ENCODE results near the gene RTF1.
A peak's percentile ranks its signal among the peaks of the same experiment; 100 is the strongest.
"Not testable (repeated sequence)": the region's sequence is repeated elsewhere in the genome, so short reads cannot be mapped to it uniquely, and the experiment has no call there.

RTF1 gene

DNA sequence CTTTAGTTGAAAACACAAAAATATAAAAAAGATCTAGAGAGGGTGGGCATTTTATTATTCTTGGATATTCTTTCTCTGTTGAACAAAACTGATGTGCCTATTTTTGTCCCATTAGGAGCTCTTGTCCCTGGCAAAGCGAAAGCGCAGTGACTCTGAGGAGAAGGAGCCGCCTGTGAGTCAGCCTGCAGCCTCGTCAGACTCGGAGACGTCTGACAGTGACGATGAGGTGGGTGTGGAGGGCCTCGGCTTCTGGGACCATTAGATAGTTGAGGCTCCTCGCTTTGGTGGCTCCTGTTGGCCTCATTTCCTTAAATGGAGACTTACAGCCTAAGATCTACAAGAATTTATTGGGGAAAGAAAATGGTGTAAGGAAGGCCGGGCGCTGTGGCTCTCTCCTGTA, 21.3 kb downstream of the RTF1 start:
- DNase-seq, result no peak

- not testable (repeated sequence) for DNase-seq
These were observed 21.9 kb downstream of the RTF1 start for GRCh38 chr15:41438745-41439144.

DNA sequence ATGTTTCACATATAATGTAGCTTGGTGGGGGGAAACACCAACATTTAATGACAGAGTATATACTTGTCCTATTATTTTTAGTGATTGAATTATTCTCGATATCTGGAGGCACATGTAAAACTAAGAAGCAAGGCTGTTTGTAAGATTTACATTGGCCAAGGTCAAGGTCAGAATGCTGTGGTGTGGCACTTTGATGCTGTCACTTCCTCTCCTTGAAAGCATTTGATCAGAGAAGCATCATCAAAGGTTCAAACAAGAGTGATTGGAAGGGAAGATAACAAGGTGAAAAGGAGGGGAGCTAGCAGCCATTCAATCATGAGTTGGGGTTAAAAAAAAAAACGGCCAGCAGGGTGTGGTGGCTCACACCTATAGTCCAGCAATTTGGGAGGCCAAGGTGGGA, 26.4 kb downstream of the RTF1 start:
- DNase-seq, result no peak

GRCh38 chr15:41445399-41445798, 28.5 kb downstream of the RTF1 start:
- no peak for DNase-seq

GRCh38 chr15:41462084-41462795, 45.3 kb downstream of the RTF1 start:
- DNase-seq, result no peak

DNA sequence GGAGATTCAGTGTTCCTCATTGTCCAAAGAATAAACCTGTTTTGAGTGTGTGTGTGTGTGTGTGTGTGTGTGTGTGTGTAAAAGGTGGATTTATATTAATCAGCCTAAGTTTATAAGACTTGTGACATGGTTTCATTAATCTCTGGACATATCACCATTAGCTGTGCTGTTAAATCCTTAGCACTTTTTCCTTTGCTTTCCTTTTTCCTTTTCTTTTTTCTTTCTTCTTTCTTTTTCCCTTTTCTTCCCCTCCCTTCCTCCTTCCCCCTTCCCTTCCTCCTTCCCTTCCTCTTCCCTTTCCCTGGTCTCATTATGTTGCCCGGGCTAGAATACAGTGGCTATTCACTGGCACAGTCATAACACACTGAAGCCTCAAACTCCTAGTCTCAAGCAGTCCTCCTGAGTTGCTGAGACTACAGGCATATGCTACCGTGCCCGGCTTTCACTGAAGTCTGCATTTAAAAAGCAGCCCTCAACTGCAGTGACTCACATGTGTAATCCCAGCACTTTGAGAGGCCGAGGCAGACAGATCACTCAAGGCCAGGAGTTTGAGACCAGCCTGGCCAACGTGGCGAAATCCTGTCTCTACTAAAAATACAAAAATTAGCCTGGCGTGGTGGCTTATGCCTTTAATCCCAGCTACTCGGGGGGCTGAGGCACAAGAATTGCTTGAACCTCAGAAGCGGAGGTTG, 48.1 kb downstream of the RTF1 start:
- DNase-seq, result no peak

GRCh38 chr15:41465822-41466421, 49.0 kb downstream of the RTF1 start:
- DNase-seq, result peak; percentile 49

GRCh38 chr15:41466711-41467110, 49.8 kb downstream of the RTF1 start:
- DNase-seq, result no peak

- not testable (repeated sequence) for DNase-seq
These were observed 52.7 kb downstream of the RTF1 start for GRCh38 chr15:41469644-41470043.

DNA sequence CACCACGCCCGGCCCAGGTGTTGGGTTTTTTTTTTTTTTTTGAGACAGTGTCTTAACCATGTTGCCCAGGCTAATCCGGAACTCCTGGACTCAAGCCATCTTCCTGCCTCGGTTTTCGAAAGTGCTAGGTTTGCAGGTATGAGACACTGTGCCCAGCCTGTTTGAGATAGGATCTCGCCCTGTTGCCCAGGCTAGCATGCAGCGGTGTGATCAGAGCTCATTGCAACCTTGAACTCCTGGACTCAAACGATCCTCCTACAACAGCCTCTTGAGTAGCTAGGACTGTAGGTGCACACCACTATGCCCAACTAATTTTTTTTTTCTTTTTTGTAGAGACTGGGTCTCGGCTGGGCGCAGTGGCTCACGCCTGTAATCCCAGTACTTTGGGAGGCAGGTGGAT, 56.5 kb downstream of the RTF1 start:
- no peak for DNase-seq

DNA sequence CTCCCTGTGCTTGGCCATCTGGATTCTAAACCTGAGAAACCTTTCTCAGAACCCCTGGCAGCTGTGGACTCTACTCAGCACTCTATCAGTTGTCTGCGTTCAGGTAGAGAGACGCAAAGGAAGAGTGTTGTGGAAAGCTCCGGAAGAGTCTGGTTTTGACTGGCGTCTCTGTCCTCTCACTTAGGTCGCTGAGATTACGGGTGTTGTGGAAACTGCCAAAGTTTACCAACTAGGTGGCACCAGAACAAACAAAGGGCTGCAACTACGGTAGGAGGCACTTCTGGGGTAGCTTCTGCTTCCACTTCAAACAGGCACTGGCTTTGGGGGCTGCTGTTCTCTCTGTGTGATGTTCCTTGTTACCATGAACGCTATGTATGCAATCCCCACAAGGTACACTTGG, 57.5 kb downstream of the RTF1 start:
- DNase-seq, result no peak

- DNase-seq, result no peak
These were observed 58.0 kb downstream of the RTF1 start for GRCh38 chr15:41474941-41475340.

- no peak for DNase-seq
These were observed 59.6 kb downstream of the RTF1 start for GRCh38 chr15:41476416-41477048.

GRCh38 chr15:41480396-41481140, 63.7 kb downstream of the RTF1 start:
- DNase-seq, result no peak

DNA sequence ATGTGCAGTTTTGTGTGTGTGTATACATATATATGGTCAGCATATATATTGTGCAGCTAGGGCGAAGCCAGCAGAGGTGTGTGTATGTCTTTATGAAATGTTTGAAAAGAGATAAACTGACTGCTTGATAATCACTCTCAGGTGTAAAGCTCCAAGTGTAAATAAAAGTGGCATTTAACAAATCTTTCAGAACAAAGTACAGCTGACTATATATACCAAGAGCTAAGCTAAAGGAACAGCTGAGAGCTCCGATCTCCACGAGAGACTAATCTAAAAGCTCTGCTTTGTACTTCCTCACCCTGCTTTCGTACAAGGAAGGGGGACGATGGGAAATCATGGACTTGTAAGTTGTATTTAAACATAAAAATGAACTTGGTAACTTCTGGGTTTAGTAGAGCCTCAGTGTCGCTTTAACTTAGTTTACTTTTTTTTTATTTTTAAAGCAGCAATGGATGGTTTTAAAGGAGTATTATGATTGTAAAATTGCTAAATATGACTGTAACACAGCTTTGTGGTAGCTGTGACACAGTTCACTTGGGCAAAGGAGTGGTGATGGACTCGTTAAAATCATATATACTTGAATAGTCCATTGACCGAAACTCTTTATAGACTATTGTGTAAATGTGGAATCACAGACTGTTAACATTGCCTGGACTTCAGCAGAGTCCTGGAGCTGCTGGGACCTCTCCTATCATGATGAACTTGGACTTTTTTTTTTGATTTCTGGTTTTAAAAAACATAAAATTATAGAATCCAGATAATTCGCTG, 65.4 kb downstream of the RTF1 start:
- no peak for DNase-seq

- peak; percentile 64 for DNase-seq
These were observed 66.2 kb downstream of the RTF1 start for GRCh38 chr15:41483115-41483514.

GRCh38 chr15:41483519-41483918, 66.6 kb downstream of the RTF1 start:
- DNase-seq, result peak; percentile 40

DNA sequence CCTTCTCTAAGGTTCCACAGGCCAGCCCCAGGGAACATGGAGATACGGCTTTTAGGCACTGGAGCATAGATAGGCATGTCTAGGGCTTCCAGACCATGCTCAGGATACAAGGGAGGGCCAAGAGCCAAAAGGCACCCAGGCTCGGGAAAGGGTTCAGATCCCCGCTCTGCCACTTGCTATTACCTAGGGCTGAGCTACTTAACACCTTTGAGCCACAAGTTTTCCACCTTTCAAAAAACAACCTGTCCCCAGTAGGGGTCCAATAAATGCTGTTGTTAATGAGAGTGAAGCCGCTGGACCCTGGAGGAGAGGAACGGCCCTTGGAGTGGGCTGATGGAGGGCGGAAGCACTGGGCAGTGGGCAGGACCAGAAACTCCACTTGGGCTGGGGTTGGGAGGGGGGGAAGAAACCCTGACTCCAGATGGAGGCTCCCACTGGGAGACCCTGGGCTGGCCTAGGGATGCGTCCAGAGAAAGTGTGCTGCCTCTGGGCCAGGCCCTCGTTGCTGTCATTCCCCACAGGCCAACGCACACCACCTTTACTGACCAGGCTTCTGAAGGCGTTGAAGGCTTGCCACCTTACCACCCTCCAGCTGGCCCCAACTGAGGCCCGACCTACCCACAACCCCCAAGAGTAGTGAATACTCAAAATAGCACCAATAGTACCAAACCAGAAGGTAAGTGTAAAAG, 68.2 kb downstream of the RTF1 start:
- no peak for DNase-seq

GRCh38 chr15:41486286-41486685, 69.4 kb downstream of the RTF1 start:
- DNase-seq, result no peak

DNA sequence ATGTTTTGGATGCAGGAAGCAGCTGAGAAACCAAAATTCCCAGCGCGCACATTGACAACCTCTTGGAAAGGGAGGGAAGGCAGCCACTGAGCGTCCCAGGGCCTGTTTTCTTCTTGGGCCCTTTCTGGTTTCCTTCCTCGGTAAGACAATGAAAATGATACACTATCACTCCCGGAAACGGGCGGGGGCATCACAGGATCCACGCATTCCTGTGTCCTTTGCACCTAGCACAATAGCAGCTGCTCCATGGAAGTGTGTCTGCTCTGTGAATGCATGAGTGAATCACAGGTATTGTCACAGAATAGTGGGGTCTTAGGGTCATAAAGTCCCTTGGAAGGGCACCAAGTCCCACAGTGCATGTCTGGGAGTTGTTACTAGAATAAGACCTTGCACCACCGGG, 70.5 kb downstream of the RTF1 start:
- DNase-seq, result no peak

DNA sequence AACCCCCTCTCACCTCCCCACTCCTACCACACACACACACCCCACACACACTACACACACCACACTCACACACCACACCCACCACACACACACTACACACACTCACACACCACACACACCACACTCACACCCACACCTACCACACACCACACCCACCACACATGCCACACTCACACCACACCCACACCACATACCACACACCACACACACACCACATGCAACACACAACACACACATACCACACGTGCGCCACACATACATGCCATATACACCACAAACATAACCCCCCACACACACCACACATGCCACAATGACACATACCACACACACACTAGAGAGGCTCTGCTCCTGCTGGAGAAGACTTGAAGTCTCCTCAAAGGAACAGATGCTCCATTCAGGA, 70.9 kb downstream of the RTF1 start:
- peak; percentile 34 for DNase-seq

GRCh38 chr15:41489641-41490040, 72.7 kb downstream of the RTF1 start:
- DNase-seq, result no peak
